Dendritic cell treated with granulocyte-macrophage colony-stimulating factor and Interleukin-4, amounts not matched to agents 40 ng/mL and 50 ng/mL, for 4 days (primary cell): ENCODE results near the gene IGSF9B.

ENCODE experiments used
- H3K27ac Mint-ChIP-seq: one replicate; pipeline ENCODE4 v1.8.0; 2022; ENCODE audit warnings: mild to moderate bottlenecking, mixed read lengths
- H3K27me3 Mint-ChIP-seq: one replicate; pipeline ENCODE4 v1.8.0; 2022; ENCODE audit warnings: mild to moderate bottlenecking, mixed read lengths
- H3K36me3 Mint-ChIP-seq: one replicate; pipeline ENCODE4 v1.8.0; 2022; ENCODE audit warnings: low read depth, mixed read lengths
- H3K4me1 Mint-ChIP-seq: one replicate; pipeline ENCODE4 v1.8.0; 2022; ENCODE audit warnings: low read depth, mixed read lengths
- H3K4me3 Mint-ChIP-seq: one replicate; pipeline ENCODE4 v1.8.0; 2022; ENCODE audit warnings: mild to moderate bottlenecking, moderate library complexity, mixed read lengths
- H3K9me3 Mint-ChIP-seq: one replicate; pipeline ENCODE4 v1.8.0; 2022; ENCODE audit warnings: mixed read lengths
- intact Hi-C: fragments of 100-400 bp; cut with micrococcal nuclease; formaldehyde crosslinking; loops from one replicate; pipeline ENCODE4 v1.15.0; 2022

IGSF9B gene

DNA sequence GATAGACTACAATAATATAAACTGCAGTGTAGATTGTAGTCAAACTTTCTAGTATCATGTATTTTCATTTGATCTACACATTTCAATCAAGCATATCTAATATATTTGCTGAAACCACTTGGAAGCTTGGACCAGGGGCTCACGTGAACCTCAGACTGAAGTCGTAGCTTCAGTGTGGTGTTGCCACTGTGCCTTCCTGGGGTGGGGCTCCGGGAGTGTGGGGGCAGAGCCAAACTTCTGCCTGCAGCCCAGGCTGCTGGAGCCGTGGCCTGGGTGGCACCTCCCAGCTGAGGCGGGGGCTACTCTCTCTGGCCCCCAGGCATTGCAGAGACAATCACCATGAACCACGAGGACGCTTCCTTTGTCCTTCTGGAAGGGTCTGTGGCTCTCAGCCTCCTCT lies 36.3 kb upstream of the IGSF9B start:
- no peak overlapping the region for H3K4me3 Mint-ChIP-seq
- H3K27me3 Mint-ChIP-seq, result no peaks in the 10 kb centered on the region
- H3K4me1 Mint-ChIP-seq, result no peaks in the 10 kb centered on the region
- no peaks in the 10 kb centered on the region for H3K9me3 Mint-ChIP-seq
- H3K27ac Mint-ChIP-seq, result no peak overlapping the region
- no peaks in the 10 kb centered on the region for H3K36me3 Mint-ChIP-seq
- intact Hi-C loops, result no loop called here

DNA sequence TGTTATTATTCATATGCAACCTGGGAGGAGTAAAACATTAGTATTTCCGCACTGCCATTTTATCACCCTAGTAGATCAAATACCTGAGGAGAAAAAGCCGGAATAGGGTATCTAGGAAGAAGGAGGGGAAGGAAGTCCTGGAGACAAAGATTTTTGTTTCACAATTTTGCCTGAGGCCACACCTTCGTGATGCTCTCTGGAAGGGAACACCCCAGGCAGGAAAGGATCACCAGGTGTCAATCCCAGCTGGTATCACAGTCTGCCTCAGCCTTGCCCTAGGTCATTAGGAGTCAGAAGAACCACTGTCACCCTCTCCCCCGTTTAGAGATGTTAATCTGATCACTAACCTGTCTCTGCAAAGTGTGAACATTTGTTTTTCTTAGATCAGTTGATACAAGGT lies 35.4 kb upstream of the IGSF9B start:
- Mint-ChIP-seq H3K4me1 (no peaks in the 10 kb centered on the region), H3K27me3 (no peaks in the 10 kb centered on the region), H3K27ac (no peak overlapping the region), H3K36me3 (no peaks in the 10 kb centered on the region), H3K4me3 (no peak overlapping the region), H3K9me3 (no peaks in the 10 kb centered on the region)
- intact Hi-C loops, result no loop called here

DNA sequence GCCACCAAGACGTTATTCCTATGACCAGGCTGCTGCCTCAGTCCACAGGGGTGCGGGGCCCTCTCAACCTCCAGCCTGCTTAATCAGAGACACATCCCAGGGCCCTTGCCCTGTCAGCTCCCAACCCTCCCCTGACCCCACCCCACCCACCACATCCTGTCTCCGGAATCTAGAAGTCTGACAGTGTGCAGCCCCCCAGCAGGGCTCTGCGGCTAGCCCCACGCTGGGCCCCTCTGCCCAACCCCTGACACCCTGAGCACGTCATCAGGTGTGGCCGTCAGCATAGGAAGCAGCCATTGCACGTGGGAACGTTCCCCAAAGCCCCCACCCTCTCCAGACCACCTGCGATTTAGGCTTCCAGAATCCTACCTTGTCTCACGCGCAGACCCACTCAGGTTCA lies 34.3 kb upstream of the IGSF9B start:
- Mint-ChIP-seq H3K4me1 (no peaks in the 10 kb centered on the region), H3K9me3 (no peaks in the 10 kb centered on the region), H3K36me3 (no peaks in the 10 kb centered on the region), H3K4me3 (no peak overlapping the region), H3K27me3 (no peaks in the 10 kb centered on the region), H3K27ac (no peak overlapping the region)
- intact Hi-C loops, result no loop called here

DNA sequence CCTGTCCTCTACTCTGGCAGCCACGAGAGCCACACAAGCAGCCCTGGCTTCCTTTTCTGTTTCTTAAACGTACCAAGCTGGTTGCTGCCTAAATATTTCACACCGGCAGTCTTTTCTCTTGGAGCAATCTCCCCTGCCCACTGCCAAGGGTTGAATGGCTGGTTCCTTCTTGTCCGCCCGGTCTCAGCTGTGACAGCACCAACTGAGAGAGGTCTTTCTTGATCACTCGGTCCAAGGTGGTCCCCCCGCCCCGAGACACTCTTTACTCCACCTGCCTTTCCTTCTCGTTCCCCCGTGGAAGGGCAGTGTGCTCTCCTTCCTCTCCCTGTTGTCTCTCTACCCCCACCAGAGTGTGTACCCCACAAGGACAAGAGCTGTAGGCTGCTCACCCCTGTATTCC lies 33.7 kb upstream of the IGSF9B start:
- Mint-ChIP-seq H3K4me3 (no peak overlapping the region), H3K27ac (no peak overlapping the region), H3K4me1 (no peaks in the 10 kb centered on the region), H3K27me3 (no peaks in the 10 kb centered on the region), H3K36me3 (no peaks in the 10 kb centered on the region), H3K9me3 (no peaks in the 10 kb centered on the region)
- intact Hi-C loops, result no loop called here

DNA sequence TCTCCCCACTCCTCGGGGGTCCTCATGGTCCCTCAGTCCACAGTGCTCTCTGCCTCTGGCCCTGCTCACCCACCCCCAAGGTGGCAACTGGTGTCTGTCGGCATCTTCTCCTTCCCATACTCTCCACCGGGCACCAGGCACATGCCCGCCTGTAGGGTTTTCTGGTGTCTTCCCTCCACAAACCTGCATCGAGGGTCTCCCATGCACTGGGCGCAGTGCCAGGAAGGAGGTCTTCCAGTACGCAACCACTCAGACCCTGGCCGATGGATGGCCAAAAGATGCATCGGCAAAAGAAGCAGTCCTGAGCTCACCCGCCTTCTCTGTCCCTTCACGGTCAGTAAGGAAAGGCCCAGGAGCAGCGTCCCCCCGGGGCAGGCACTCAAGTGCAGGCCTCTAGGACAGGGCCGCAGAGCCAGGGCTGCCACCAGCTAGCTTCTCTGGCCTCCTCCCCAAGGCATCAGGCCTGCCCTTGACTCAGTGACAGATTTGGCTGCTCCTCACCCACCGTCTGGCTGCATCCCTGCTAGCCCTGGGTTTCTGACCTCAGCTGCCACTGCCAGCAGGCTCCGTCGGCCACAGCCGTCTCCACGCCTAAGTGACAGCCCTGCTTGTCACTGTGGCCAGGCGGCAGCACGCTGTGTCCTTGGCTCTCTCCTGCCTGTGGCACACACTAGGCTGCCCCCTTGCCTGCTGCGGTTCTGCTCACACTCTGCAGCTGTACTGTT lies 32.1 kb upstream of the IGSF9B start:
- Mint-ChIP-seq H3K27ac (no peak overlapping the region), H3K9me3 (no peaks in the 10 kb centered on the region), H3K36me3 (no peaks in the 10 kb centered on the region), H3K27me3 (no peaks in the 10 kb centered on the region), H3K4me3 (no peak overlapping the region), H3K4me1 (no peaks in the 10 kb centered on the region)
- intact Hi-C loops, result no loop called here

DNA sequence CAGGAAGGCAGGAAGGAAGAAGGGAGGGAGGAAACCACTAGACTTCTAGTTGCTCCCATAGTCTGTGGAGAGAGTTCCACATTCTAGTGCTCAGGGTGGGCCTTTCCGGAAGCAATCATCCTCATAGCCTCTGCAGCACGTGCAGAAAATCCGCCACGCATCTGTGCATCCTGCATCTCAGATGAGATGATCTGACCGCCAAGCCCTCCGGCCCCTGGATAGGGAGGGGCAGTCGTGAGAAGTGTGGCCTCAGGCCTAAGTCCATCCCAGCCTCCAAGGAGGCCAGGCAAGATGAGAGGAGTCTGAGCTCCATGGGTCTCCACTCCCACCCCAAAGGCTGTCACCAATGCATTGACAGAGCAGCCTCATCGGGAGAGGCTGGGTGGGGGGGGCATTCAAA lies 30.4 kb upstream of the IGSF9B start:
- intact Hi-C loops, result no loop called here
- Mint-ChIP-seq H3K4me3 (no peak overlapping the region), H3K27me3 (no peaks in the 10 kb centered on the region), H3K9me3 (no peaks in the 10 kb centered on the region), H3K27ac (no peak overlapping the region), H3K4me1 (no peaks in the 10 kb centered on the region), H3K36me3 (no peaks in the 10 kb centered on the region)

DNA sequence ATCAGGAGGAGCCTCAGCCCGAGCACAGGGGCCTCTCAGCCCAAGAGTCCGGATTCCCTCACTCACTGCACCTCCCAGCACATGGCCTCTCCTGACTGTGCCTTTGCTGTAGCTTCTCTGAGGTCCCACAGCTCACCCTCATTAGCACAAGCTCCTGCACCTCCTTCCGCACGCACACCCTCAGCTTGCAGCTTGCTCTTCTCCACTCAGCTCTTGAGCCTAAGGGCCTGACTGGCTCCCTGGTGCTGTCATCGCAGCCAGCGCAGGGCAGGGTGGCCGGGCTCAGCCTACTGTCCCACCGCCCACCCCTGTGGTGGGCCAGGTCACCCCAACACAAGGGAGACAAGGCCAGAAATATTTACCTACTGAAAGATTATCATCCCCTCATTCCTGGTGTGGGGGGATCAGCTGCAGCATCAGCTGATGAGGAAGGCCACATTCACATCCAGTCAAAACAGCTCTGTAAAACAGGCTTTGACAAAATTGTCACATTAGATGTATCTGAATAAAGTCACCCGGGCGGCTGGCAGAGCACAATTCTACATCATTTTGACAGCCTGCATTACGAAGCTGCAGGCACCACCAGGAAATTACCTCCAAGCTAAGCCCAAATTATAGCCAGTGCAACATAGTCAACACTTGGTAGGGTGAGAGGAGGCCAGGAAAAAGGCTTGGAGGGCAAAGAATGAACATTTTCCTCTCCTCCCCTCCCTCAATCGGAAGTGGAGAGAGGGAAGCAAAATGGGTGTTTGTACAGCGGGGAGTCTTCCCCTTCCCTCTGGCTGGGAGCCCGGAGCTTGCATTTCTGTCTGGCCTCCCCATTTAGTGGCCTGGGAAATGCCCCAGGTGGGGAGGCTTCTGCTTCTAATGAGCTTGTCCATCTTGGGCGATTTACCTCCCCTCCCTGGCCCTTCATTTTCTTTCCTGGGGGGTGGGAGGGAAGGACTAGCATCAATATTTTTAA lies 29.5 kb upstream of the IGSF9B start:
- H3K27me3 Mint-ChIP-seq, result no peaks in the 10 kb centered on the region
- intact Hi-C loops, result no loop called here
- no peaks in the 10 kb centered on the region for H3K36me3 Mint-ChIP-seq
- no peaks in the 10 kb centered on the region for H3K9me3 Mint-ChIP-seq
- no peak overlapping the region for H3K27ac Mint-ChIP-seq
- H3K4me1 Mint-ChIP-seq, result no peaks in the 10 kb centered on the region
- no peak overlapping the region for H3K4me3 Mint-ChIP-seq

DNA sequence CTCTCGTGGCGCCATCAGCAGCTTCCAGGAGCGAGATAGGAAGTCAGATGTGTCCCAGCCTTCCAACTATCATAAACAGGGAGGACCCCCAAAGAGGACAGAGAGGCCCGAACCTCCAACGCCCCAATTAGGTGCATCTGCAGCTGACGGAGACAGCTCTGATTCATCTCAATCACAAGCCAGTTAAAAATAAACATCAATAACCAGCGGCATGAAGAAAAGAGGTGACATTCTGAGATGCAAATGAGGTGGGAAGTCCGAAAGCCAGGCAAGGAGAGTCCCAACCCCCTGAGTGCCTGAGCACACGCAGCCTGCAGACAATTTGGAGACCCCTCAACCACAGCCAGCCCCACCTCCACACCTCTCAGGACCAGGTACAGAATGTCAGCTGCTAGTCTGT lies 28.1 kb upstream of the IGSF9B start:
- no peak overlapping the region for H3K27ac Mint-ChIP-seq
- H3K9me3 Mint-ChIP-seq, result no peaks in the 10 kb centered on the region
- H3K4me1 Mint-ChIP-seq, result no peaks in the 10 kb centered on the region
- no peaks in the 10 kb centered on the region for H3K36me3 Mint-ChIP-seq
- no peaks in the 10 kb centered on the region for H3K27me3 Mint-ChIP-seq
- no peak overlapping the region for H3K4me3 Mint-ChIP-seq
- intact Hi-C loops, result no loop called here

DNA sequence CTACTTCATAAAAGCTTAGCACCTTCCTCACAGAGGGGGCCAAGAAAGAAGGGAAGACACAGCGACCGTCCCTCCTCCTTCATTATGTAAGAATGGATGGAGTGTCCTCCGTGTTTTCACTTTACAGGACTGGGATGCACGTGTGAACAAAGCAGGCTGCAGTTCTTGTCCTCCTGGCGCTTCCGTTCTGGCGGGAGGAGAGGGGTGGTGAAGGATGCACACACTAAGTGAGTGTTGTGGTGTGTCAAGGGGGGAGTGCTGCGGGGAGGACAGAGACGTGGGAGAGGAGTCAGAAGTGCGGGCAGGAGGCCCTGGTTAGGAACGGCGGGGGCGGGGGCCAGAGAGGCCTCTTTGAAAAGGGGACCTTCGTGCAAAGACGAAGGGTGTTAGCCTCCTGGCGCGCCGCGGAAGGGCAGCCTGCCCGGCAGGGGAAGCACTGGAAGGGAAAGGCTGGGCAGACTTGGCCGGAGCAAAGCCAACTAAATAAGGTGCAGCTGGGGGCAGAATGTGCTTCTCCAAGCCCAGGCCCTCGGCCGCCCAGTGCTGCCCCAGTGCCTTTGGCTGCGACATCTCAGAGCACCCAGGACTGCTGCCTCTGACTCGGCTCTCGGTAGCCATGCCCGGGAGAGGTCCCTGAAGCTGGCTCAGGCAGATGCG lies 27.0 kb upstream of the IGSF9B start:
- Mint-ChIP-seq H3K4me3 (no peak overlapping the region), H3K27me3 (no peaks in the 10 kb centered on the region)
- intact Hi-C loops, result no loop called here

DNA sequence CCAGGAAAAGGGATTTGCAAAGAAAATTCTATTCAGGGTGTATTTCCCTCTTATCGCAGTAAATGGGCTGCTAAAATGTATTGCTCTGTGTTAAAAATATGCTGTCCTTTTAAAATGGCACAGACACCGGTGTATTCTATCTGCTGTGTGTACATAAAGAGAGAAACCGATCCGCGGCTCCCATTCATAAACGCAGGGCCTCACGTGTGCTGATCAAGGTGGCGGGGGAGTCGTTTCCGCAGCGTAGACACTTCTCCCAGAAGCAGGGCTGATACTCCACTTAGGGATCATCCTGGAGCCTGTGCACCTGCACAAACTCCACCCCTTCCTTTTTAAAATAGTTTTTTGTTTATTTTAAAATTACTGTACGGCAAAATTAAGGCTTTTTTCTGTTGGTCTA lies 26.1 kb upstream of the IGSF9B start:
- no peaks in the 10 kb centered on the region for H3K36me3 Mint-ChIP-seq
- intact Hi-C loops, result no loop called here
- H3K4me3 Mint-ChIP-seq, result no peak overlapping the region
- no peaks in the 10 kb centered on the region for H3K9me3 Mint-ChIP-seq
- no peaks in the 10 kb centered on the region for H3K27me3 Mint-ChIP-seq
- H3K27ac Mint-ChIP-seq, result no peak overlapping the region
- no peaks in the 10 kb centered on the region for H3K4me1 Mint-ChIP-seq

More for the DNA sequence above, 27.0 kb upstream of the IGSF9B start:
- H3K36me3 Mint-ChIP-seq, result no peaks in the 10 kb centered on the region
- no peak overlapping the region for H3K27ac Mint-ChIP-seq
- H3K4me1 Mint-ChIP-seq, result no peaks in the 10 kb centered on the region
- no peaks in the 10 kb centered on the region for H3K9me3 Mint-ChIP-seq

DNA sequence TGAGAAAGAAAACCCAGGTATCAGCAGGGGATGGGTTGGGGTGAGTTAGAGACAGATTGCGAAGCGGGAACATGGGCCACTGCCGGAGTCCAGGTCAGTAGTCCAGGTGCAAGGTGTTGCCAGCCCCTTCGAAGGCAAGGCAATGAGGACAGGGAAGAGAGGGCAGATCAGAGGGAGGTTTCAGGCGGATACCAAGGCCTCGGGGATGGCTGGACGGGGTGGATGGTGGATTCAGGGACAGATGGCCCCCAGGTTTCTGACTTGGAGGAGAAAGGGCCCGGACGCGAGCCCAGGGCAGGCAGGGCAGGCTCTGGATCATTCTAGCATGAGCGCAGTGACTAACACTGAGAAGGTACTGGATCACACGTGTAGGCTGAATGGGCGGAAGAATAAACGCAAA lies 25.4 kb upstream of the IGSF9B start:
- H3K27me3 Mint-ChIP-seq, result no peaks in the 10 kb centered on the region
- no peaks in the 10 kb centered on the region for H3K9me3 Mint-ChIP-seq
- no peaks in the 10 kb centered on the region for H3K36me3 Mint-ChIP-seq
- intact Hi-C loops, result no loop called here
- no peaks in the 10 kb centered on the region for H3K4me1 Mint-ChIP-seq
- no peak overlapping the region for H3K4me3 Mint-ChIP-seq
- no peak overlapping the region for H3K27ac Mint-ChIP-seq

DNA sequence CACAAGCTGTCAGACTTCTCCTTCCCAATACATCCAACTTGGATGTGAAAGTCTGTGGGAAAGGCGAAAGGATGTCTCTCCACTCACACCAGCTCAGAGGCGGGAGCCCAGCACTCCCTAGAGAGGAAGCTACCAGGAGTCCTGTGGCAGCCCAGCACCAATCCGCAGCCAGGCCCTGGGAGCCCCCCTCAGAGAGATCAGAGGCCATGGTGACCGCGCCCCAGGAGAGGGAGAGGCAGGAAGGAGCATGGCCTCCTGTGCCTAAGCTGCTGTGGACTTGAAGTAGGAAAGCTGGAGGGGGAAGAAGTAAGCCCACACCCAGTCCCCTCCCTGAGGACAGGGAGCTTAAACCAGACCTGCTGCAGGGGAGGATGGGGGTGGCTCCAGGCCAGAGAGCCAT lies 24.4 kb upstream of the IGSF9B start:
- H3K27me3 Mint-ChIP-seq, result no peaks in the 10 kb centered on the region
- no peak overlapping the region for H3K27ac Mint-ChIP-seq
- H3K9me3 Mint-ChIP-seq, result no peaks in the 10 kb centered on the region
- H3K4me3 Mint-ChIP-seq, result no peak overlapping the region
- H3K36me3 Mint-ChIP-seq, result no peaks in the 10 kb centered on the region
- intact Hi-C loops, result no loop called here
- H3K4me1 Mint-ChIP-seq, result no peaks in the 10 kb centered on the region

DNA sequence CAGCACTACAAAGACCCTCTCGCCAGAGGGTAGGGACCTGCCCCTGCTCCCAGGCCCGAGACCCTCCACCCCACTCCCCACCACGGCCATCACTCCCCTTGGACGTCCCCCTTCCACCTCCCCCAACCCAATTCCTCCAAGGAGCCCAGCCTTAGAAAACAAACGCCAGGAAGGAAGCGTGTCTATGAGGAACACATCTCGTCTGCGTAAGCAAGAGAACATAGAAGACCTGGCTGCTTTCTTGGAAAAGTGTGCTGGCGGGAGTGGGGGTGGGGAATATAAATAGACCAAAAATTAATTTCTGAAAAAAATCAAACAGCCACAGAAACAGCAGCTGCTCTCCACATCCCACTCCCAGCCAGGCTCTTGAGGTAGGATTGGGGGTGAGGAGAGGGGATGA lies 23.9 kb upstream of the IGSF9B start:
- H3K27ac Mint-ChIP-seq, result no peak overlapping the region
- no peaks in the 10 kb centered on the region for H3K27me3 Mint-ChIP-seq
- no peaks in the 10 kb centered on the region for H3K4me1 Mint-ChIP-seq
- no peaks in the 10 kb centered on the region for H3K9me3 Mint-ChIP-seq
- H3K36me3 Mint-ChIP-seq, result no peaks in the 10 kb centered on the region
- H3K4me3 Mint-ChIP-seq, result no peak overlapping the region
- intact Hi-C loops, result no loop called here

DNA sequence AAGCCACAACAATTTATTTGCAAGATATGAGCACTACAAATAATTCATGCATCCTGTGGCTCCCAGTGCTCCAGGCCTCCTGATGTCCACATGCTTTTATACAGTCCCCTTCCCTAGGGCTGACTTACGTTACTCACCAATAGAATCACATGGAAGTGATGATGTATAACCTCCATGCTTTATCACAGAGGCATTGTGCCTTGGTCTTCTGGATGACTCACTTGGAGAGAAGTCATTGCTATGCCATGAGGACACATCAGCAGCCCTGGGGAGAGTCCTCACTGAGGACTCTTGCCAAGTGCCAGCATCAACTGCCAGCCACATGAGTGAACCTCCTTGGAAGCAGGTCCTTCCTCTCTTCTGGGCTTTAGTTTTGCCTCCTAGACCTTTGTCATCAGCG lies 22.0 kb upstream of the IGSF9B start:
- H3K4me1 Mint-ChIP-seq, result no peaks in the 10 kb centered on the region
- H3K27me3 Mint-ChIP-seq, result no peaks in the 10 kb centered on the region
- H3K36me3 Mint-ChIP-seq, result no peaks in the 10 kb centered on the region
- no peaks in the 10 kb centered on the region for H3K9me3 Mint-ChIP-seq
- intact Hi-C loops, result no loop called here
- no peak overlapping the region for H3K4me3 Mint-ChIP-seq
- H3K27ac Mint-ChIP-seq, result no peak overlapping the region
